Calu3 (cell line): Measurements from ENCODE around the gene NUAK2. TPM values are rescaled to one million over a fixed set of nuclear protein-coding genes. Genes with fewer than 3 reads are reported as not detected.

Experiments
- BruUV-seq: library from RNA; stranded (reverse); fragments of 400-500 nt; replicated peaks from 2 replicates; lab custom pipeline; 2021; lab: Mats Ljungman, UMichigan
- CTCF ChIA-PET: fragments of 300-600 bp; sonication (Branson Sonifier 250); formaldehyde crosslinking; loops from one replicate; lab custom pipeline; 2022; ENCODE audit warnings: antibody characterized with exemption; lab: Charles Lee
- DNase-seq: peaks from one replicate; pipeline ENCODE4 v3.0.0; 2022
- H3K27ac Mint-ChIP-seq: one replicate; pipeline ENCODE4 v1.8.0; 2022; ENCODE audit warnings: mixed read lengths; ENCODE audit not compliant: unreplicated experiment
- H3K27me3 Mint-ChIP-seq: one replicate; pipeline ENCODE4 v1.8.0; 2022; ENCODE audit warnings: mixed read lengths; ENCODE audit not compliant: unreplicated experiment
- H3K36me3 Mint-ChIP-seq: one replicate; pipeline ENCODE4 v1.8.0; 2022; ENCODE audit warnings: mild to moderate bottlenecking, moderate library complexity, mixed read lengths; ENCODE audit not compliant: insufficient read depth, unreplicated experiment
- H3K4me1 Mint-ChIP-seq: one replicate; pipeline ENCODE4 v1.8.0; 2022; ENCODE audit warnings: mild to moderate bottlenecking, low read depth, mixed read lengths; ENCODE audit not compliant: unreplicated experiment
- H3K4me3 Mint-ChIP-seq: one replicate; pipeline ENCODE4 v1.8.0; 2022; ENCODE audit warnings: mild to moderate bottlenecking, low read depth, moderate library complexity, mixed read lengths; ENCODE audit not compliant: unreplicated experiment
- H3K9me3 Mint-ChIP-seq: one replicate; pipeline ENCODE4 v1.8.0; 2022; ENCODE audit warnings: low read depth, mixed read lengths; ENCODE audit not compliant: unreplicated experiment
- intact Hi-C: fragments of 100-400 bp; cut with micrococcal nuclease; formaldehyde crosslinking; loops from one replicate; pipeline ENCODE4 v1.10.0; 2022; ENCODE audit not compliant: unreplicated experiment
- total RNA-seq: library from RNA; stranded (reverse); gene quantifications from 2 replicates; pipeline ENCODE4 v1.2.3, GENCODE V29; 2022
- TF ChIP-seq, protein P1 (sequence below): fragments of 200-600 bp; IDR thresholded peaks from one replicate; pipeline ENCODE4 v1.8.0; 2022; ENCODE audit warnings: antibody characterized with exemption; ENCODE audit not compliant: unreplicated experiment

NUAK2 gene
- total RNA-seq, 1 experiment from 2014 or later: 3.7 TPM

DNA sequence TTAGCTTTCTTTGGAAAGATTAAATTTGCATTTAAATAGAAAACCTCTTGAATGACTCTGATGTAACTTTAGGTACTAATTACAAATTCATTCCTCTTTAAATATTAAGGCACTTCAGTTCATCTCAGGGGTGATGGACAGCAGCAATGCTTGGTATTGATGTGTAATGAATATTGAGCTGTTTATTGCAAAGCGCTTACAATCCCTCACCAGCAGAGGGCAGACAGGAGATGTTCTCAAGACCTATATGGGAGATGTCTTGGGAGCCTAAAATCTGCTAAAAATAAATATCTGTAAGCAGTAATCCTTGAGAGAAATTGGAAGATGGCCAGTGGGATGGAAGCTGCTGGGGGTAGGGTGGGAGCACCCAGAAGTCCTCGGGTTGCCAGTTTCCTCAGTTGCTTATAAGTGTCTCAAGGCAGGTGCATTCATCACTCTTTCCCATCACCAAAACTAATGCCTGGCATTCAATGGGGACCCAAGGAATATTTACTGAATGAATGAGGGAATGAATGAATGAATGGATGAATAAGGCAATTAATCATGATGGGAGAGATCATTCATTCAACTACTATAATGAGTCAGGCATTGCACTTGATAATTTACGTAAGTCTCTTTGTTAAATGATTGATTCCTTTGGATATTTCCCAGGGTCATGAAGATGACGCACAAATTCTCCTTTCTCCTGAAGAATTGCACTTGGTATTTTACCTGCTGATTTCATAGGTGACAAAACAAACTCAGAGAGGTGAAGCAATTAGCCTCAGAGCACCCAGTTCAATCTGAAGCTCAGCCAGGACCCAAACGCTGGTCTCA, 32.9 kb upstream of the NUAK2 start:
- no peak overlapping the region for H3K27ac Mint-ChIP-seq
- no peak overlapping the region for H3K4me3 Mint-ChIP-seq
- H3K36me3 Mint-ChIP-seq: peaks cover 5% of the 10 kb centered on the region
- peaks cover 25% of the 10 kb centered on the region for H3K4me1 Mint-ChIP-seq
- intact Hi-C loops: loop anchor here (1.0 kb wide), 2 partner anchors 131 to 170 kb away; no protein-coding TSS in a partner anchor
- no peaks in the 10 kb centered on the region for H3K9me3 Mint-ChIP-seq
- peak; percentile 74 for DNase-seq
- CTCF ChIA-PET: interaction anchor here (0.5 to 2.6 kb wide), 31 partner anchors 9 to 189 kb away, joined by 3 to 43 read pairs (median 5); partner anchors contain the start of gene NUAK2
- no TSS peak for BruUV-seq
- TF ChIP-seq, protein P1, sequence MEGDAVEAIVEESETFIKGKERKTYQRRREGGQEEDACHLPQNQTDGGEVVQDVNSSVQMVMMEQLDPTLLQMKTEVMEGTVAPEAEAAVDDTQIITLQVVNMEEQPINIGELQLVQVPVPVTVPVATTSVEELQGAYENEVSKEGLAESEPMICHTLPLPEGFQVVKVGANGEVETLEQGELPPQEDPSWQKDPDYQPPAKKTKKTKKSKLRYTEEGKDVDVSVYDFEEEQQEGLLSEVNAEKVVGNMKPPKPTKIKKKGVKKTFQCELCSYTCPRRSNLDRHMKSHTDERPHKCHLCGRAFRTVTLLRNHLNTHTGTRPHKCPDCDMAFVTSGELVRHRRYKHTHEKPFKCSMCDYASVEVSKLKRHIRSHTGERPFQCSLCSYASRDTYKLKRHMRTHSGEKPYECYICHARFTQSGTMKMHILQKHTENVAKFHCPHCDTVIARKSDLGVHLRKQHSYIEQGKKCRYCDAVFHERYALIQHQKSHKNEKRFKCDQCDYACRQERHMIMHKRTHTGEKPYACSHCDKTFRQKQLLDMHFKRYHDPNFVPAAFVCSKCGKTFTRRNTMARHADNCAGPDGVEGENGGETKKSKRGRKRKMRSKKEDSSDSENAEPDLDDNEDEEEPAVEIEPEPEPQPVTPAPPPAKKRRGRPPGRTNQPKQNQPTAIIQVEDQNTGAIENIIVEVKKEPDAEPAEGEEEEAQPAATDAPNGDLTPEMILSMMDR: peak; percentile 88
- H3K27me3 Mint-ChIP-seq: peaks cover 27% of the 10 kb centered on the region

DNA sequence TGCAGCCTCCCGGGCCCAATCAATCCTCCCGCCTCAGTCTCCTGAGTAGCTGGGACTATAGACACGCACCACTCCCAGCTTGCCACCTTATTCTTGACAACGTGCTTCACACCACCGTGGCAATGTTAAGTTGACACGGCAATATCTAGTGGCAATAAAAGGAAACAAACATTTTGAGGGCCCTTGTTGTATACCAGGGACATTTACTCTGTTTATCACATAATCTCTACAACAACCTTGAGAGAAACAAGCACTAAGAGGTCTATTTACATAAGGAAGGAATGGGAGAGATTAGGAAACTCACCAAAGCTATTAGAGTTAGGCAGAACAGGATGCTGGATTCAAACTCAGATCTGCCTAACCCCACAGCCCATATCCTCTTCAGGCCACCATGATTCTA, 32.1 kb upstream of the NUAK2 start:
- Mint-ChIP-seq H3K4me3 (no peak overlapping the region), H3K27me3 (peaks cover 19% of the 10 kb centered on the region), H3K36me3 (peaks cover 5% of the 10 kb centered on the region), H3K27ac (no peak overlapping the region), H3K4me1 (peaks cover 25% of the 10 kb centered on the region), H3K9me3 (no peaks in the 10 kb centered on the region)
- CTCF ChIA-PET: interaction anchor here (0.5 to 2.6 kb wide), 29 partner anchors 9 to 190 kb away, joined by 3 to 43 read pairs (median 5); partner anchors contain the start of gene NUAK2
- no peak for DNase-seq
- intact Hi-C loops: loop anchor here (1.0 kb wide), 2 partner anchors 132 to 171 kb away; no protein-coding TSS in a partner anchor
- no TSS peak for BruUV-seq
- TF ChIP-seq, protein P1: no peak

DNA sequence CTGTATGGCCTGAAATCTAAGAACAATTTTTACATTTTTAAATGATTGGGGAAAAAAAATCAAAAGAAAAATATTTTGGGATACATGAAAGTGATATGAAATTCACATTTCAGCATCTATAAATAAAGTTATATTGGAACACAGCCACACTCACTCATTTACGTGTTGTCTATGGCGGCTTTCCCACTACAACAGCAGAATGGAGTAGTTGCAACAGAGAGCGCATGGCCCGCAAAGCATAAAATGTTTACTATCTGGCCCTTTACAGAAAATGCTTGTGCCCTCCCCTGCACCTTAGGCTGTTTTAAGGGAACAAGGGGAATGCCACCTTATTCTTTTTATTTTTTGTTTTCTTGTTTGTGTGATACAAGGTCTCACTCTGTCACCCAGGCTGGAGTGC, 31.6 kb upstream of the NUAK2 start:
- H3K27ac Mint-ChIP-seq: no peak overlapping the region
- intact Hi-C loops: no loop called here
- peaks cover 25% of the 10 kb centered on the region for H3K4me1 Mint-ChIP-seq
- H3K4me3 Mint-ChIP-seq: no peak overlapping the region
- peaks cover 5% of the 10 kb centered on the region for H3K36me3 Mint-ChIP-seq
- CTCF ChIA-PET: interaction anchor here (0.5 to 2.6 kb wide), 11 partner anchors 10 to 181 kb away, joined by 3 to 43 read pairs (median 6); partner anchors contain the start of gene NUAK2
- TF ChIP-seq, protein P1: no peak
- DNase-seq: no peak
- H3K27me3 Mint-ChIP-seq: peaks cover 15% of the 10 kb centered on the region
- no TSS peak for BruUV-seq
- no peaks in the 10 kb centered on the region for H3K9me3 Mint-ChIP-seq

DNA sequence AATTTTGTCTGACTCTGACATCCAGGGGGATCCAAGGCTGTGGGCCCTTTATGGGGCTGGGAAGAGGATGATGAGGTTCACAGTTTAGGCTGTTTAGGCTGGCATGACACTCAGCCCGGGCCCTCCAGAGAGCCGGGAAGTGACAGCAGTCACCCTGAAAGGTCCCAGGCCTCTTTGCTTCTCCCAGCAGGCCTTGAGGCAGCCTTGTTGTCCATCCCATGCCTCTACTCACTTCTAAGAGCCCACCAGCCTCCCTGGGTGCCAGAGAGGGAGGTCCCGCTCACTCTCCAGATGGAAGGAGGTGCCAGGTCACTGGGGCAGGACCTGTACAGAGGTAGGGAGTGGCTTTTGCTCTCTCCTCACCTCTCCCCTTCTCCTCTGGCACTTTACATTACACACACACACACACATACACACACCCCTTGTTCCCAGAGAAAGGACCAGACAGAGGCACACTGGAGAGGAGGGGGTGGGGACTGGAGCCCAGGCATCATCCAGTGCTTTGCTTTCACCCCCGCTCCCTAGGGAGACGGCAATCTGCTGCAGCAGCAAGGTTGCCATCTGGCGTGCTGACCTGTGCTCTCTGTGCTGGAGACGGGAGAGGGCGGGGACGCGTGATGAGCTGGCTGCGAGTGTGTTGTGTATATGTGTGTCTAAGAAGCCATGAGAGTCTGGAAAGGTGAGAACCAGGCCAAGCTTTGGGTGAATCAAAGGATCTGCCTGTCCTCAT, 30.6 kb upstream of the NUAK2 start:
- DNase-seq: no peak
- TF ChIP-seq, protein P1: no peak
- no peak overlapping the region for H3K4me3 Mint-ChIP-seq
- CTCF ChIA-PET: interaction anchor here (2.6 kb wide), 1 partner anchor 19 kb away, joined by 6 read pairs; no protein-coding TSS in a partner anchor
- no TSS peak for BruUV-seq
- intact Hi-C loops: no loop called here
- no peaks in the 10 kb centered on the region for H3K9me3 Mint-ChIP-seq
- no peak overlapping the region for H3K27ac Mint-ChIP-seq
- H3K27me3 Mint-ChIP-seq: peaks cover 10% of the 10 kb centered on the region
- peaks cover 25% of the 10 kb centered on the region for H3K4me1 Mint-ChIP-seq
- H3K36me3 Mint-ChIP-seq: peaks cover 5% of the 10 kb centered on the region
